DND-41 (cell line): Measurements from ENCODE around the gene ARHGAP6.

Experiments used
- ATAC-seq: fragments of 200-7000 bp; cut with Tn5 transposase; 3 replicates; pipeline ENCODE4 v1.9.1; 2021; ENCODE audit warnings: low read depth; ENCODE audit not compliant: insufficient read depth
- DNase-seq: peaks from one replicate; pipeline ENCODE4 v3.0.0-alpha.2; 2020
- H2AFZ ChIP-seq: 2 replicates; pipeline ENCODE4 v1.6.0; 2012; ENCODE audit warnings: low read depth, low read length
- H3K27ac ChIP-seq: 2 replicates; pipeline ENCODE4 v1.5.1; 2012; ENCODE audit warnings: low read length, inconsistent platforms
- H3K27me3 ChIP-seq: fragments of 200-600 bp; sonication (generic); 2 replicates; pipeline ENCODE4 v1.6.0; 2012; ENCODE audit warnings: low read length, mild to moderate bottlenecking, inconsistent platforms; ENCODE audit not compliant: insufficient read depth, poor library complexity
- H3K36me3 ChIP-seq: 2 replicates; pipeline ENCODE4 v1.5.1; 2012; ENCODE audit warnings: low read length, inconsistent platforms; ENCODE audit not compliant: insufficient read depth
- H3K4me1 ChIP-seq: 2 replicates; pipeline ENCODE4 v1.5.1; 2012; ENCODE audit warnings: mild to moderate bottlenecking, low read length; ENCODE audit not compliant: insufficient read depth
- H3K4me2 ChIP-seq: 2 replicates; pipeline ENCODE4 v1.6.0; 2012; ENCODE audit warnings: mild to moderate bottlenecking, moderate library complexity, low read length, inconsistent platforms; ENCODE audit not compliant: insufficient read depth
- H3K4me3 ChIP-seq, 2 experiments: fragments of 200-600 bp in 1 of 2; shearing (Covaris generic) in 1 of 2; 2 replicates each; pipeline ENCODE4 v1.5.1; 2012 to 2016; ENCODE audit warnings: inconsistent platforms in 2 of 2, low read length in 2 of 2, mild to moderate bottlenecking in 2 of 2, low read depth in 1 of 2, moderate library complexity in 1 of 2
- H3K79me2 ChIP-seq: 2 replicates; pipeline ENCODE4 v1.6.0; 2012; ENCODE audit warnings: low read length, inconsistent platforms; ENCODE audit not compliant: insufficient read depth
- H3K9ac ChIP-seq: 2 replicates; pipeline ENCODE4 v1.6.0; 2012; ENCODE audit warnings: low read depth, mild to moderate bottlenecking, inconsistent platforms, low read length, moderate library complexity
- H3K9me3 ChIP-seq: 2 replicates; pipeline ENCODE4 v1.5.1; 2012; ENCODE audit warnings: low read length, moderate library complexity, mild to moderate bottlenecking, inconsistent platforms; ENCODE audit not compliant: insufficient read depth, severe bottlenecking
- H4K20me1 ChIP-seq: 2 replicates; pipeline ENCODE4 v1.6.0; 2012; ENCODE audit warnings: low read length; ENCODE audit not compliant: insufficient read depth
- EZH2 ChIP-seq: IDR thresholded peaks from 3 replicates; pipeline ENCODE4 v1.6.1; 2012; ENCODE audit warnings: borderline replicate concordance, low read depth, mild to moderate bottlenecking, moderate library complexity, low read length, inconsistent platforms; ENCODE audit not compliant: severe bottlenecking
- TF ChIP-seq, protein P1 (sequence below): IDR thresholded peaks from 2 replicates; pipeline ENCODE4 v1.5.1; 2012; ENCODE audit warnings: borderline replicate concordance, low read length, moderate library complexity, mild to moderate bottlenecking; ENCODE audit not compliant: poor library complexity, severe bottlenecking; ENCODE audit errors: extremely low read depth

ARHGAP6 gene

GRCh38 chrX:11113731-11114130 is 552.0 kb downstream of the ARHGAP6 start:
- ATAC-seq, result no peak
- TF ChIP-seq, protein P1, sequence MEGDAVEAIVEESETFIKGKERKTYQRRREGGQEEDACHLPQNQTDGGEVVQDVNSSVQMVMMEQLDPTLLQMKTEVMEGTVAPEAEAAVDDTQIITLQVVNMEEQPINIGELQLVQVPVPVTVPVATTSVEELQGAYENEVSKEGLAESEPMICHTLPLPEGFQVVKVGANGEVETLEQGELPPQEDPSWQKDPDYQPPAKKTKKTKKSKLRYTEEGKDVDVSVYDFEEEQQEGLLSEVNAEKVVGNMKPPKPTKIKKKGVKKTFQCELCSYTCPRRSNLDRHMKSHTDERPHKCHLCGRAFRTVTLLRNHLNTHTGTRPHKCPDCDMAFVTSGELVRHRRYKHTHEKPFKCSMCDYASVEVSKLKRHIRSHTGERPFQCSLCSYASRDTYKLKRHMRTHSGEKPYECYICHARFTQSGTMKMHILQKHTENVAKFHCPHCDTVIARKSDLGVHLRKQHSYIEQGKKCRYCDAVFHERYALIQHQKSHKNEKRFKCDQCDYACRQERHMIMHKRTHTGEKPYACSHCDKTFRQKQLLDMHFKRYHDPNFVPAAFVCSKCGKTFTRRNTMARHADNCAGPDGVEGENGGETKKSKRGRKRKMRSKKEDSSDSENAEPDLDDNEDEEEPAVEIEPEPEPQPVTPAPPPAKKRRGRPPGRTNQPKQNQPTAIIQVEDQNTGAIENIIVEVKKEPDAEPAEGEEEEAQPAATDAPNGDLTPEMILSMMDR, result no peak
- TF ChIP-seq EZH2, result no peak
- peak overlapping the region; percentile 41; the same call in 1 of the 2 replicates for H3K4me2 ChIP-seq
- DNase-seq, result no peak
- H3K27ac ChIP-seq, result no peak overlapping the region
- peaks cover 57% of the 10 kb centered on the region for H3K36me3 ChIP-seq
- peaks cover 37% of the 10 kb centered on the region for H3K4me1 ChIP-seq
- H4K20me1 ChIP-seq, result no peaks in the 10 kb centered on the region
- peaks cover 31% of the 10 kb centered on the region for H3K79me2 ChIP-seq
- H3K9ac ChIP-seq, result no peak overlapping the region
- H2AFZ ChIP-seq, result no peak overlapping the region
- H3K27me3 ChIP-seq, result no peaks in the 10 kb centered on the region
- no peak overlapping the region; a peak in 1 of 4 replicates for H3K4me3 ChIP-seq
- H3K9me3 ChIP-seq, result no peaks in the 10 kb centered on the region

GRCh38 chrX:11111947-11112346 is 553.8 kb downstream of the ARHGAP6 start:
- Histone ChIP-seq H4K20me1 (no peaks in the 10 kb centered on the region), H3K9me3 (no peaks in the 10 kb centered on the region), H2AFZ (peak overlapping the region; percentile 80), H3K4me1 (peaks cover 43% of the 10 kb centered on the region), H3K27me3 (no peaks in the 10 kb centered on the region), H3K27ac (peak overlapping the region; percentile 88), H3K4me2 (peak overlapping the region; percentile 73), H3K36me3 (peaks cover 39% of the 10 kb centered on the region), H3K79me2 (peaks cover 31% of the 10 kb centered on the region), H3K9ac (peak overlapping the region; percentile 91), H3K4me3 (peak overlapping the region; percentile 63 to 86; a peak in 3 of 4 replicates)
- DNase-seq (no peak), ATAC-seq (no peak)
- TF ChIP-seq, protein P1, result no peak
- TF ChIP-seq EZH2, result no peak

- Histone ChIP-seq H3K9ac (peak within 1 kb of the TSS; percentile 91), H3K27me3 (no peaks in the 10 kb centered on the region), H3K4me3 (peak within 1 kb of the TSS; percentile 63 to 86; a peak in 3 of 4 replicates), H3K9me3 (no peaks in the 10 kb centered on the region), H4K20me1 (no peaks in the 10 kb centered on the region), H3K36me3 (peaks cover 32% of the 10 kb centered on the region), H3K4me2 (peak within 1 kb of the TSS; percentile 74), H3K4me1 (peaks cover 43% of the 10 kb centered on the region), H3K27ac (peak within 1 kb of the TSS; percentile 88), H2AFZ (peak within 1 kb of the TSS; percentile 80), H3K79me2 (peaks cover 31% of the 10 kb centered on the region)
- TF ChIP-seq, protein P1, result no peak
- TF ChIP-seq EZH2, result no peak
- peak; percentile 93 for ATAC-seq
- DNase-seq, result peak; percentile 87
Observed at GRCh38 chrX:11111037-11111851, 554.5 kb downstream of the ARHGAP6 start, which contains the start of gene HCCS. HCCS (plus strand) TSS chrX:11111332; CDS start chrX:11112061, 729 bp downstream.
